ENCODE results near the gene CROCC2.

Gene CROCC2

GRCh38 chr2:241035142-241035817 lies 129.1 kb downstream of the CROCC2 start:
- no peaks in the 10 kb centered on the region for H3K9me2 ChIP-seq (ENCODE audit: low read depth, low read length)
- TF ChIP-seq EZH2 (IDR thresholded peaks at IDR 0.05; ENCODE audit: borderline replicate concordance, low read length): no peak
- TF ChIP-seq, protein P1, sequence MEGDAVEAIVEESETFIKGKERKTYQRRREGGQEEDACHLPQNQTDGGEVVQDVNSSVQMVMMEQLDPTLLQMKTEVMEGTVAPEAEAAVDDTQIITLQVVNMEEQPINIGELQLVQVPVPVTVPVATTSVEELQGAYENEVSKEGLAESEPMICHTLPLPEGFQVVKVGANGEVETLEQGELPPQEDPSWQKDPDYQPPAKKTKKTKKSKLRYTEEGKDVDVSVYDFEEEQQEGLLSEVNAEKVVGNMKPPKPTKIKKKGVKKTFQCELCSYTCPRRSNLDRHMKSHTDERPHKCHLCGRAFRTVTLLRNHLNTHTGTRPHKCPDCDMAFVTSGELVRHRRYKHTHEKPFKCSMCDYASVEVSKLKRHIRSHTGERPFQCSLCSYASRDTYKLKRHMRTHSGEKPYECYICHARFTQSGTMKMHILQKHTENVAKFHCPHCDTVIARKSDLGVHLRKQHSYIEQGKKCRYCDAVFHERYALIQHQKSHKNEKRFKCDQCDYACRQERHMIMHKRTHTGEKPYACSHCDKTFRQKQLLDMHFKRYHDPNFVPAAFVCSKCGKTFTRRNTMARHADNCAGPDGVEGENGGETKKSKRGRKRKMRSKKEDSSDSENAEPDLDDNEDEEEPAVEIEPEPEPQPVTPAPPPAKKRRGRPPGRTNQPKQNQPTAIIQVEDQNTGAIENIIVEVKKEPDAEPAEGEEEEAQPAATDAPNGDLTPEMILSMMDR (IDR thresholded peaks at IDR 0.05; ENCODE audit: low read length): no peak
- no peak overlapping the region for H3K4me2 ChIP-seq (ENCODE audit: low read length)
- H3K79me2 ChIP-seq (ENCODE audit: insufficient read depth, low read length): no peaks in the 10 kb centered on the region
- H3K27me3 ChIP-seq (ENCODE audit: insufficient read depth, low read length): peaks cover 5% of the 10 kb centered on the region; the same call in 1 of the 2 replicates
- H3F3A ChIP-seq (ENCODE audit: insufficient read depth, low read length): no peaks in the 10 kb centered on the region
- H3K4me1 ChIP-seq (ENCODE audit: insufficient read depth, low read length, severe bottlenecking): peaks cover 14% of the 10 kb centered on the region
- peak overlapping the region; percentile 16 for H3K4me3 ChIP-seq (ENCODE audit: low read depth, low read length, poor library complexity, severe bottlenecking)
- H3K9ac ChIP-seq (ENCODE audit: low read length): no peak overlapping the region
- H3K27ac ChIP-seq (ENCODE audit: low read depth, low read length, poor library complexity, severe bottlenecking): no peak overlapping the region
- no peaks in the 10 kb centered on the region for H3K36me3 ChIP-seq (ENCODE audit: insufficient read depth, low read length)
- no peaks in the 10 kb centered on the region for H4K20me1 ChIP-seq (ENCODE audit: insufficient read depth, low read length)
- H2AFZ ChIP-seq (ENCODE audit: low read length): no peak overlapping the region
- no peaks in the 10 kb centered on the region for H3K9me3 ChIP-seq (ENCODE audit: low read length)

GRCh38 chr2:241035818-241036396 lies 129.8 kb downstream of the CROCC2 start:
- H3K79me2 ChIP-seq (ENCODE audit: insufficient read depth, low read length): no peaks in the 10 kb centered on the region
- H3K9me2 ChIP-seq (ENCODE audit: low read depth, low read length): no peaks in the 10 kb centered on the region
- no peaks in the 10 kb centered on the region for H3K36me3 ChIP-seq (ENCODE audit: insufficient read depth, low read length)
- no peak overlapping the region for H2AFZ ChIP-seq (ENCODE audit: low read length)
- peak overlapping the region; percentile 63 for H3K4me2 ChIP-seq (ENCODE audit: low read length)
- H3K27me3 ChIP-seq (ENCODE audit: insufficient read depth, low read length): peaks cover 5% of the 10 kb centered on the region; the same call in 1 of the 2 replicates
- no peaks in the 10 kb centered on the region for H3F3A ChIP-seq (ENCODE audit: insufficient read depth, low read length)
- H3K9ac ChIP-seq (ENCODE audit: low read length): peak overlapping the region; percentile 56; the same call in 1 of the 2 replicates
- H4K20me1 ChIP-seq (ENCODE audit: insufficient read depth, low read length): no peaks in the 10 kb centered on the region
- H3K9me3 ChIP-seq (ENCODE audit: low read length): no peaks in the 10 kb centered on the region
- TF ChIP-seq, protein P1 (IDR thresholded peaks at IDR 0.05; ENCODE audit: low read length): no peak
- TF ChIP-seq EZH2 (IDR thresholded peaks at IDR 0.05; ENCODE audit: borderline replicate concordance, low read length): no peak
- H3K4me1 ChIP-seq (ENCODE audit: insufficient read depth, low read length, severe bottlenecking): peaks cover 20% of the 10 kb centered on the region
- peak overlapping the region; percentile 54 for H3K4me3 ChIP-seq (ENCODE audit: low read depth, low read length, poor library complexity, severe bottlenecking)
- peak overlapping the region; percentile 26 for H3K27ac ChIP-seq (ENCODE audit: low read depth, low read length, poor library complexity, severe bottlenecking)

DNA sequence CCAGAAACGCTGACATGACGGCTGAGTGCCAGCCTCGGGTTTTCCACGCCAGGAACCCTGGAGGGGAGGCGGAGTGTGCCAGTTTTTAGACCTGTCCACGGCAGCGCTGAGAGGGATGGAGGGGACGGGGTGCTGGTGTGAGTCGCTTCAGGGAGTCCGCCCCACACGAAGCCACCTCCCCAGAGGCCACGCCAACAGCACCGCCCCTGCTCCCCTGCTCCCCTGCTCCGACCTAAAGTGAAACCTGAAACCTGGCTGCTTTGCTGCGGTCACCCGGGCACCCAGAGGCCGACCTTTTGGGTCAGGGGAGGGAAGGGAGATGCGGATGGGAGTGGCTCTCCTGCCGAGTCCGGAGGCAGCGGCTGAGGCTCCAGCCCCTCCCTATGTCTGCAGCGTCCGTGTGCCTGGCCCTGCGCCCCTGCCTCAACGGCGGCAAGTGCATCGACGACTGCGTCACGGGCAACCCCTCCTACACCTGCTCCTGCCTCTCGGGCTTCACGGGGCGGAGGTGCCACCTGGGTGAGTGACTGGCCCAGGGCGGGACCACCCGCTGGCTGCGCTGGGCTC lies 130.3 kb downstream of the CROCC2 start:
- Histone ChIP-seq H3K9ac (ENCODE audit: low read length) (peak overlapping the region; percentile 56; the same call in 1 of the 2 replicates), H3K36me3 (ENCODE audit: insufficient read depth, low read length) (no peaks in the 10 kb centered on the region), H3K79me2 (ENCODE audit: insufficient read depth, low read length) (no peaks in the 10 kb centered on the region), H3K4me1 (ENCODE audit: insufficient read depth, low read length, severe bottlenecking) (peaks cover 26% of the 10 kb centered on the region), H4K20me1 (ENCODE audit: insufficient read depth, low read length) (no peaks in the 10 kb centered on the region), H3K27me3 (ENCODE audit: insufficient read depth, low read length) (peaks cover 5% of the 10 kb centered on the region; the same call in 1 of the 2 replicates), H3F3A (ENCODE audit: insufficient read depth, low read length) (no peaks in the 10 kb centered on the region), H3K9me2 (ENCODE audit: low read depth, low read length) (no peaks in the 10 kb centered on the region), H3K4me3 (ENCODE audit: low read depth, low read length, poor library complexity, severe bottlenecking) (peak overlapping the region; percentile 54), H3K4me2 (ENCODE audit: low read length) (peak overlapping the region; percentile 63), H2AFZ (ENCODE audit: low read length) (no peak overlapping the region), H3K27ac (ENCODE audit: low read depth, low read length, poor library complexity, severe bottlenecking) (peak overlapping the region; percentile 27), H3K9me3 (ENCODE audit: low read length) (no peaks in the 10 kb centered on the region)
- TF ChIP-seq, protein P1 (IDR thresholded peaks at IDR 0.05; ENCODE audit: low read length): no peak
- TF ChIP-seq EZH2 (IDR thresholded peaks at IDR 0.05; ENCODE audit: borderline replicate concordance, low read length): no peak
